Measurements from ENCODE around the gene CEP83. TPM values are rescaled to one million over a fixed set of nuclear protein-coding genes. Genes with fewer than 3 reads are reported as not detected.
"Not testable (repeated sequence)": the region's sequence is repeated elsewhere in the genome, so short reads cannot be mapped to it uniquely, and the experiment has no call there.

CEP83 gene
- total and polyA plus RNA-seq, 4 donors = 3.9 to 17.1 (median 11.0) TPM

DNA sequence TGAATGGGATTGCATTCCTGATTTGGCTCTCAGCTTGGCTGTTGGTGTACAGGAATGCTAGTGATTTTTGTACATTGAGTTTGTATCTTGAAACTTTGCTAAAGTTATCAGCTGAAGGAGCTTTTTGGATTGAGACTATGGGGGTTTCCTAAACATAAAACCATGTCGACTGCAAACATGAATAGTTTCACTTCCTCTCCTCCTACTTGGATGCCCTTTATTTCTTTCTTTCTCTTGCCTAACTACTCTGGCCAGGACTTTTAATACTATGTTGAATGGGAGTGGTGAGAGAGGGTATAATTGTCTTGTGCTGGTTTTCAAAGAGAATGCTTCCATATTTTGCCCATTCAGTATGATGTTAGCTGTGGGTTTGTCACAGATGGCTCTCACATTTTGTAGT lies 141.5 kb downstream of the CEP83 start:
- WGBS, 2 donors = 85 to 93% methylated on average over 1 of the region's 1 CpG
- Histone ChIP-seq H3K9me3 (ENCODE audit: control insufficient read depth, low read length) (no peaks in the 10 kb centered on the region), H3K4me3 (ENCODE audit: low read length in 2 of 2) (no peak overlapping the region), H3K4me1 (ENCODE audit: control insufficient read depth in 1 of 2, insufficient read depth in 2 of 2, low read length in 2 of 2) (no peaks in the 10 kb centered on the region), H3K36me3 (ENCODE audit: control insufficient read depth in 1 of 2, insufficient read depth in 2 of 2, low read length in 1 of 2) (peaks cover 0 to 2% of the 10 kb centered on the region in 2 donors), H3K27ac (ENCODE audit: low read depth in 1 of 2, low read length in 2 of 2) (no peak overlapping the region), H3K27me3 (ENCODE audit: control insufficient read depth in 1 of 2, insufficient read depth in 2 of 2, low read length in 1 of 2) (no peaks in the 10 kb centered on the region)
- intact Hi-C loops (cut with DNase I) = no loop called here
- no peak for ATAC-seq (ENCODE audit: low FRiP score)
- DNase-seq = no peak

DNA sequence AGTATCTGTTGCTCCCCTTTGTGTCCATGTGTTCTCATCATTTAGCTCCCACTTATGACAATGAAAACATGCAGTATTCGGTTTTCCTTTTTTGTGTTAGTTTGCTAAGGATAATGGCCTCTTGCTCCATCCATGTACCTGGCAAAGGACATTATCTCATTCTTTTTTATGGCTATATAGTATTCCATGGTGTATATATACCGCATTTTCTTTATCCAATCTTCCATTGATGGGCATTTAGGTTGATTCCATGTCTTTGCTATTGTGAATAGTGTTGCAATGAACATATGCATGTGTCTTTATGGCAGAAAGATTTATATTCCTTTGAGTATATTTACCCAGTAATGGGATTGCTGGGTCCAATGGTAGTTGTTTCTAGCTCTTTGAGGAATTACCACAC lies 143.1 kb downstream of the CEP83 start:
- H3K9me3 ChIP-seq (ENCODE audit: control insufficient read depth, low read length) = not testable (repeated sequence)

DNA sequence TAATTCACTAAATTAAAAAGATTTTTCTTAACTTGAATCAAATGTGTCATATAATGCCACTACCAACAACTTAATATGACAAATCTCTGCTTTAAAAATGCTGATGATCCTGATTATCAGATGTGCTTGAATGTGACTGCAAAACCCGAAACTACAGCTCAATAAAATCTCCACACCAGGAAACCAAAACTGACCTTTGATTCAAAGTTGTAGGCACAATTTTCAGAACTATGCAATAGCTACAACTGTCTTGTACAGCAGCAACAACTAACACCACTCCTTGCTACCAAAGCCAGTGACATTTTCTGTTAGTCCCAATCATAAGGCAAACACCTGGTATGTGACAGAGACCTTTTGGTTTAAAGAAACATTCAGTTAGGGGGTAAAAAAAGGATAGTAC lies 147.3 kb downstream of the CEP83 start:
- Histone ChIP-seq H3K27ac (ENCODE audit: low read depth in 1 of 2, low read length in 2 of 2) (no peak overlapping the region), H3K27me3 (ENCODE audit: control insufficient read depth in 1 of 2, insufficient read depth in 2 of 2, low read length in 1 of 2) (no peaks in the 10 kb centered on the region), H3K9me3 (ENCODE audit: control insufficient read depth, low read length) (no peaks in the 10 kb centered on the region), H3K36me3 (ENCODE audit: control insufficient read depth in 1 of 2, insufficient read depth in 2 of 2, low read length in 1 of 2) (no peaks in the 10 kb centered on the region), H3K4me1 (ENCODE audit: control insufficient read depth in 1 of 2, insufficient read depth in 2 of 2, low read length in 2 of 2) (no peaks in the 10 kb centered on the region), H3K4me3 (ENCODE audit: low read length in 2 of 2) (no peak overlapping the region)
- ATAC-seq (ENCODE audit: low FRiP score) (no peak), DNase-seq (no peak)
- intact Hi-C loops (cut with DNase I) = no loop called here
- 97% methylated on average over 1 of the region's 1 CpG for WGBS, 2 donors

More for the DNA sequence above, 143.1 kb downstream of the CEP83 start:
- ATAC-seq (ENCODE audit: low FRiP score); H3K4me3 ChIP-seq (ENCODE audit: low read length in 2 of 2); H3K4me1 ChIP-seq (ENCODE audit: control insufficient read depth in 1 of 2, insufficient read depth in 2 of 2, low read length in 2 of 2); H3K27me3 ChIP-seq (ENCODE audit: control insufficient read depth in 1 of 2, insufficient read depth in 2 of 2, low read length in 1 of 2); intact Hi-C loops (cut with DNase I); DNase-seq; H3K36me3 ChIP-seq (ENCODE audit: control insufficient read depth in 1 of 2, insufficient read depth in 2 of 2, low read length in 1 of 2); H3K27ac ChIP-seq (ENCODE audit: low read depth in 1 of 2, low read length in 2 of 2): not testable (repeated sequence)
- 98 to 99% methylated on average over 2 of the region's 2 CpGs for WGBS, 2 donors

DNA sequence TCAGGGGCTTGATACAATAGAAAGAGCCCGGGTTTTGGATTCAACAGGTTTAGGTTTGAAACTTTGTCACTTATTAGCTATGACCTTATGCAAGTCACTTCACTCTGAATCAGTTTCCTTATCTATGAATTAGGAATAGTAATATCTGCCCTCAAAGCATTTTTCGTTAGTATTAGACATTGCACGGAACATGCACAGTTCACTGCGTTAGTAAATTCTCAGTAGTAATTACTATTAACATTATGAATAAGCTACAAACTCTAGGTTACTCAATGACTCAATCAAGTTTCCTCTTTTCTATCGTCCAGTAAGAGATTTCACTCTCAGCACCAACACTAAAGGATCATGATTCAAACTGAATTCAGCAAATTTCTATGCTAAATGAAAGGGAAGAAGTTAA lies 150.3 kb downstream of the CEP83 start:
- Histone ChIP-seq H3K9me3 (ENCODE audit: control insufficient read depth, low read length) (no peaks in the 10 kb centered on the region), H3K27me3 (ENCODE audit: control insufficient read depth in 1 of 2, insufficient read depth in 2 of 2, low read length in 1 of 2) (no peaks in the 10 kb centered on the region), H3K4me3 (ENCODE audit: low read length in 2 of 2) (no peak overlapping the region), H3K4me1 (ENCODE audit: control insufficient read depth in 1 of 2, insufficient read depth in 2 of 2, low read length in 2 of 2) (peaks cover 0 to 3% of the 10 kb centered on the region in 2 donors), H3K27ac (ENCODE audit: low read depth in 1 of 2, low read length in 2 of 2) (no peak overlapping the region), H3K36me3 (ENCODE audit: control insufficient read depth in 1 of 2, insufficient read depth in 2 of 2, low read length in 1 of 2) (no peaks in the 10 kb centered on the region)
- ATAC-seq (ENCODE audit: low FRiP score) (no peak), DNase-seq (no peak)
- WGBS, 2 donors = 93 to 95% methylated on average over 5 of the region's 5 CpGs
- intact Hi-C loops (cut with DNase I) = no loop called here

DNA sequence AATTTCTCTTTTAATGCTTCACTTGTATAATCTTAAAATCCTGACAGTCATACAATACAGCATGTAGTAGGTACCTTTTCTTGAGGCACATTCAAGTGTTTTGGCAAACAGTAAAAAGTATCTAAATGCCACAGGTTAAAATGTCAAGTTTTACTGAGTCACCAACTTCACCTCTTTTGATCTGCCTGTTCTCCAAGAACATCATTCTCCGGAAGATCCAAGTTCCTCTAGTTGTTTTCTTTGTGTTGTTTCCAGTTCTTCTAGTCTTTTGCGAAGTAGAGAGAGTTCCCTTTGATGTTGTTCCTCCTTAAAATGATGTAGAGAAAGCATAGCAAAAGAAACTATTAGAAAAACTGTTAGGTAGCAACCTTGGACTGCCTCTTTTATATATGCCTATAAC lies 151.1 kb downstream of the CEP83 start:
- ATAC-seq (ENCODE audit: low FRiP score) (no peak), DNase-seq (no peak)
- H3K27me3 ChIP-seq (ENCODE audit: control insufficient read depth in 1 of 2, insufficient read depth in 2 of 2, low read length in 1 of 2) = no peaks in the 10 kb centered on the region
- H3K36me3 ChIP-seq (ENCODE audit: control insufficient read depth in 1 of 2, insufficient read depth in 2 of 2, low read length in 1 of 2) = no peaks in the 10 kb centered on the region
- H3K4me3 ChIP-seq (ENCODE audit: low read length in 2 of 2) = no peak overlapping the region
- no peak overlapping the region for H3K27ac ChIP-seq (ENCODE audit: low read depth in 1 of 2, low read length in 2 of 2)
- intact Hi-C loops (cut with DNase I) = no loop called here
- 2 to 7% methylated on average over 2 of the region's 2 CpGs for WGBS, 2 donors
- H3K9me3 ChIP-seq (ENCODE audit: control insufficient read depth, low read length) = no peaks in the 10 kb centered on the region
- peaks cover 0 to 3% of the 10 kb centered on the region in 2 donors for H3K4me1 ChIP-seq (ENCODE audit: control insufficient read depth in 1 of 2, insufficient read depth in 2 of 2, low read length in 2 of 2)

DNA sequence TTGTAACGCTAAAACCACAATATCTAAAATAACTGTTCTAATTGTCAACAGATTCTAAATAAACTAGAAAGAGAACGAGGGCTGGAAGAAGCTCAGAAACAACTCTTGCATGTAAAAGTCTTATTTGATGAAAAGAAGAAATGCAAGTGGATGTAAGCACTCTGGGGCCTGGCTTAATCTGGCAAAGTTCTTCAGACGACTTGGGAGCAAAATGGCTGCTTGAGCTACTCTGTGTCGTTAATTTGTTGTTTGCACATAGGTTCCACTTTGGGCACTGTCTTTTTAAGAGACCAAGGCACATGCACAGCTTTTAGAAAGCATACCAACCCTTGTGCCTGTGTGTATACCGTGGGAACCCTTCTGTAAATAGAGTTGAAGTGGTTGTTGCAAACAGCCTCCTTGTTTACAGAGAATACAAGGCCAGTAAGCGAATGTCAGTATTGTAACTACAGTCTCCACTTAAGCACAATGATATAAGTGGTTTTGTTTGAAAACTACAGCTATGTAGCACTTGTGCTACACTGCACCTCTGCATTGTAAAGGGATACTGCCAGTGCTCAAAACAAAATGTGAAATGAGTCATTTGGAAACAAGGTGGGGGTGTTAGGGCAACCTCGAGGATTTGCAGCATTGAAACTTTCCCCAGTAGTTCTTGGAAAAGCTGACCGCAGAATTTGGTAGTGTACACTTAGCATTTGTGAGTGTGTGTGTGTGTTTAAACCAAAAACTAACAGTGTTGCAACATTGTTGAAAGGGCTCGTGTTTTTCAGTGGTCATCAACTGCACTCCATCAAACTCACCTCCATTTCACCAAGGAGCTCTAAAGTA lies 154.3 kb downstream of the CEP83 start:
- 11% methylated on average over 9 of the region's 9 CpGs for WGBS, 2 donors
- intact Hi-C loops (cut with DNase I) = no loop called here
- no peak overlapping the region for H3K4me3 ChIP-seq (ENCODE audit: low read length in 2 of 2)
- no peaks in the 10 kb centered on the region for H3K27me3 ChIP-seq (ENCODE audit: control insufficient read depth in 1 of 2, insufficient read depth in 2 of 2, low read length in 1 of 2)
- no peaks in the 10 kb centered on the region for H3K36me3 ChIP-seq (ENCODE audit: control insufficient read depth in 1 of 2, insufficient read depth in 2 of 2, low read length in 1 of 2)
- H3K27ac ChIP-seq (ENCODE audit: low read depth in 1 of 2, low read length in 2 of 2) = peak overlapping the region; percentile 67 to 76
- H3K9me3 ChIP-seq (ENCODE audit: control insufficient read depth, low read length) = no peaks in the 10 kb centered on the region
- DNase-seq = no peak
- ATAC-seq (ENCODE audit: low FRiP score) = peak; percentile 41
- H3K4me1 ChIP-seq (ENCODE audit: control insufficient read depth in 1 of 2, insufficient read depth in 2 of 2, low read length in 2 of 2) = peaks cover 0 to 3% of the 10 kb centered on the region in 2 donors

DNA sequence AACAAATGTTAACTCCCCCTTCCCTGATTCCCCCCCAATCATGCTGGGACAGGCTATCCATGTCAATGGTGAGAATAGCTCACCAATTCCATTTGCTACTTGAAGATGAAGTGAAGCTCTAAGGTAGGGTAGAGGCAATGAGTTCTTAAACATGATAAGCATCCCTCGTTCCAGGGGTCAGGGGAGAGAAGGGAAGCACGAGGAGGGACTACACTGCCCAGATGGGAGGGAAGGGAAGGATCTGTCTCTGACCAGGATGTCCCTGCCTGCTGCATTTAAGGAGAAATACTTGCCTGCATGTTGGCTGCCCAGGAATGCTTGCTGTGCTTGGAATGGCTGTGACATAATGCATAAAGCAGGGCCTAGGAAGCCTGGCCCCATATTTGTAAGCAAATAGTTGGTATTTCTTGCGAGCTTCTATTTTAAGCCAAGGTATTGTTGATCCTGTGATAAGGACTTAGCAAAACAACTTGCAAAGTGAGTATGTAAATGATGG lies 155.1 kb downstream of the CEP83 start:
- DNase-seq (no peak), ATAC-seq (ENCODE audit: low FRiP score) (no peak)
- peaks cover 0 to 3% of the 10 kb centered on the region in 2 donors for H3K4me1 ChIP-seq (ENCODE audit: control insufficient read depth in 1 of 2, insufficient read depth in 2 of 2, low read length in 2 of 2)
- H3K27ac ChIP-seq (ENCODE audit: low read depth in 1 of 2, low read length in 2 of 2) = peak overlapping the region; percentile 95
- 1 to 12% methylated on average over 3 of the region's 3 CpGs for WGBS, 2 donors
- H3K36me3 ChIP-seq (ENCODE audit: control insufficient read depth in 1 of 2, insufficient read depth in 2 of 2, low read length in 1 of 2) = no peaks in the 10 kb centered on the region
- intact Hi-C loops (cut with DNase I) = loop anchor here in 1 of 2 donors (5.0 kb wide), 1 partner anchor 42 kb away; no protein-coding TSS in a partner anchor
- H3K9me3 ChIP-seq (ENCODE audit: control insufficient read depth, low read length) = no peaks in the 10 kb centered on the region
- H3K27me3 ChIP-seq (ENCODE audit: control insufficient read depth in 1 of 2, insufficient read depth in 2 of 2, low read length in 1 of 2) = no peaks in the 10 kb centered on the region
- no peak overlapping the region for H3K4me3 ChIP-seq (ENCODE audit: low read length in 2 of 2)

DNA sequence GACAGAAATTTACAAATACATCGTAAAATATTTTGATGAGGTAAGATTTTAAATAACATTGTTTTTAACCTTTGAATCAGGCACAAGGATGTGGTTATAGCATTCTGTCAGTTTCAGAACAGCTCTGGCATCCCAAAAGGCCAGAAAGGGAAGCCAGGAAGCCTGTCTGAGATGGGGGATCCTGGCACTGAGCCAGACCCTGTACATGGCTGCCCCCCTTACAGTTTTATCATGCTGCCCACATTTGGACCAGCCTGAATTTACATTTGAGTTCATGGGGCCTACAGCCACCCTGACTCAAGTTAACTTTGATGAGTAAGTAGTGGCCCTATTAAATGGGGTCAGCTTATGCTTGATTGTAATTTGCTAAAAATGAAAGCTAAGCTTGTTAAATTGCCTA lies 155.7 kb downstream of the CEP83 start:
- DNase-seq (no peak), ATAC-seq (ENCODE audit: low FRiP score) (no peak)
- H3K27me3 ChIP-seq (ENCODE audit: control insufficient read depth in 1 of 2, insufficient read depth in 2 of 2, low read length in 1 of 2) = no peaks in the 10 kb centered on the region
- intact Hi-C loops (cut with DNase I) = loop anchor here in 1 of 2 donors (5.0 kb wide), 1 partner anchor 42 kb away; no protein-coding TSS in a partner anchor
- 85 to 90% methylated on average over 1 of the region's 1 CpG for WGBS, 2 donors
- peaks cover 0 to 3% of the 10 kb centered on the region in 2 donors for H3K4me1 ChIP-seq (ENCODE audit: control insufficient read depth in 1 of 2, insufficient read depth in 2 of 2, low read length in 2 of 2)
- no peaks in the 10 kb centered on the region for H3K9me3 ChIP-seq (ENCODE audit: control insufficient read depth, low read length)
- H3K36me3 ChIP-seq (ENCODE audit: control insufficient read depth in 1 of 2, insufficient read depth in 2 of 2, low read length in 1 of 2) = no peaks in the 10 kb centered on the region
- peak overlapping the region; percentile 70 to 95 for H3K27ac ChIP-seq (ENCODE audit: low read depth in 1 of 2, low read length in 2 of 2)
- H3K4me3 ChIP-seq (ENCODE audit: low read length in 2 of 2) = no peak overlapping the region

DNA sequence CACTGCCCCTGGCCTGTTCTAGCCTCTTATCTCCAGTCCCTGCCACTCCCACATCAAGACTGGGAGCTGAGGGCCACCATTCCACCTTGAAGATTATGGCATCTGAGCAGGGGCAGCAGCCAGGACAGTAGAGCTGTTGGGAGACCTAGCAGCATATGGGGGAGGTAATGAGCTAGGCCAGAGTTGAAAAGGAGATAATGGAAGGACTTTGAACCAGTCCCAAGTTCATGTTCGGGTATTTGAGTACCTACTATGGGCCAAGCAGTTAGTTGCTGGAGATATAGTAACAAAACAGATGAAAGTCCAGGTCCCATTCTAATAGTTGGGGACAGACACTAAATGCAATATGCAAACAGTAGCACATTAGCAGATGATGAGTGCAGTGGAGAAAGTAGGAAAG lies 159.8 kb downstream of the CEP83 start:
- H3K4me3 ChIP-seq (ENCODE audit: low read length in 2 of 2) = no peak overlapping the region
- no peaks in the 10 kb centered on the region for H3K27me3 ChIP-seq (ENCODE audit: control insufficient read depth in 1 of 2, insufficient read depth in 2 of 2, low read length in 1 of 2)
- peaks cover 0 to 3% of the 10 kb centered on the region in 2 donors for H3K36me3 ChIP-seq (ENCODE audit: control insufficient read depth in 1 of 2, insufficient read depth in 2 of 2, low read length in 1 of 2)
- no peak overlapping the region for H3K27ac ChIP-seq (ENCODE audit: low read depth in 1 of 2, low read length in 2 of 2)
- H3K4me1 ChIP-seq (ENCODE audit: control insufficient read depth in 1 of 2, insufficient read depth in 2 of 2, low read length in 2 of 2) = no peaks in the 10 kb centered on the region
- no peaks in the 10 kb centered on the region for H3K9me3 ChIP-seq (ENCODE audit: control insufficient read depth, low read length)
- 89 to 92% methylated on average over 1 of the region's 1 CpG for WGBS, 2 donors
- DNase-seq = no peak
- intact Hi-C loops (cut with DNase I) = loop anchor here in 1 of 2 donors (5.0 kb wide), 1 partner anchor 38 kb away; no protein-coding TSS in a partner anchor
- ATAC-seq (ENCODE audit: low FRiP score) = no peak
